Bone marrow (tissue), 2 donors: ENCODE results near the gene ATF4.
A peak's percentile ranks its signal among the peaks of the same experiment; 100 is the strongest.

Experiments
- DNase-seq, 2 donors: peaks; one replicate each; lab custom pipeline; 2025; lab: John Stamatoyannopoulos, UW

Gene ATF4

GRCh38 chr22:39528681-39529486 lies 8.5 kb downstream of the ATF4 start:
- peak; percentile 62 to 83 for DNase-seq

DNA sequence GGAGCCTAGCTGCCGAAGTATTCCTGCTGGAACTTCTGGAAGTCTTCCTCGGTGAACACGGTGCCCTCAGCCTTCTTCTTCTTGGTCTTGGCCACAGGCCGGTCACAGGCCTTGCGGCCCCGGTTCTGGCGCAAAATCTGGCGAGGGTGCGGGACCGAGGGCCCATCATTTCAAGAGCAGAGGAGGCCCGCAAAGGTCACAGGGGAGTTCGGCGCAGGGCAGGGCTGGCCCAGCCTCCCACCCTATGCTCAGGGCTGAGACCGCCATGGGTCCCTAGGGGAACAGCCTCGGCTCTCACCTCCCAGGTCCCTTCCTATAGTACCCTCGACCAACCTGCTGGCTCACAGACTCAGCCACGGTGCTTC lies 9.1 kb downstream of the ATF4 start:
- DNase-seq = no peak

GRCh38 chr22:39530116-39530515 lies 9.8 kb downstream of the ATF4 start:
- no peak for DNase-seq

GRCh38 chr22:39530692-39531331 lies 10.4 kb downstream of the ATF4 start:
- DNase-seq = peak in 1 of 2 donors; percentile 22

GRCh38 chr22:39532215-39533073 lies 12.1 kb downstream of the ATF4 start, which contains the start of gene RPS19BP1:
RPS19BP1 (minus strand) TSS chr22:39532748; CDS start chr22:39532738, 10 bp downstream.
- DNase-seq = peak; percentile 69 to 100

DNA sequence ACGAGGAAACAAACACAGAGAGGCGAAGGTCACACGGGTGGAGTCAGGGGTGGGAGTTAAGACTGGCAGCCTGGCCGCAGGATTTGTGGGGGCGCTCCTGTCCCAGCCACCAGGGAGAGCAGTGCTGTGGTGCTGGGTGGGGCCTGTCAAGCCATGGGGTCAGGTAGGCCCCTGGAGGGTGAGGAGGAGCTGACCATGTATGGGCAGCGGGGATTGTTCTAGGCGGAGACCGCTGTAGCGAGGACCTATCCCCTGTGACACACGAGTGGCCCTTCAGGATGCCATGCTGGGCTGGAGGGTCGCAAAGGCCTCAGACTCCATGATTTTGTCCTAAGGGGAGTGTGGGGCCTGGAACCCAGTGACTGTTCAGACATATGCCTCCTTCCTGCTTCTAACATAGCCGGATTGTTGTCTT lies 13.7 kb downstream of the ATF4 start:
- DNase-seq = no peak

DNA sequence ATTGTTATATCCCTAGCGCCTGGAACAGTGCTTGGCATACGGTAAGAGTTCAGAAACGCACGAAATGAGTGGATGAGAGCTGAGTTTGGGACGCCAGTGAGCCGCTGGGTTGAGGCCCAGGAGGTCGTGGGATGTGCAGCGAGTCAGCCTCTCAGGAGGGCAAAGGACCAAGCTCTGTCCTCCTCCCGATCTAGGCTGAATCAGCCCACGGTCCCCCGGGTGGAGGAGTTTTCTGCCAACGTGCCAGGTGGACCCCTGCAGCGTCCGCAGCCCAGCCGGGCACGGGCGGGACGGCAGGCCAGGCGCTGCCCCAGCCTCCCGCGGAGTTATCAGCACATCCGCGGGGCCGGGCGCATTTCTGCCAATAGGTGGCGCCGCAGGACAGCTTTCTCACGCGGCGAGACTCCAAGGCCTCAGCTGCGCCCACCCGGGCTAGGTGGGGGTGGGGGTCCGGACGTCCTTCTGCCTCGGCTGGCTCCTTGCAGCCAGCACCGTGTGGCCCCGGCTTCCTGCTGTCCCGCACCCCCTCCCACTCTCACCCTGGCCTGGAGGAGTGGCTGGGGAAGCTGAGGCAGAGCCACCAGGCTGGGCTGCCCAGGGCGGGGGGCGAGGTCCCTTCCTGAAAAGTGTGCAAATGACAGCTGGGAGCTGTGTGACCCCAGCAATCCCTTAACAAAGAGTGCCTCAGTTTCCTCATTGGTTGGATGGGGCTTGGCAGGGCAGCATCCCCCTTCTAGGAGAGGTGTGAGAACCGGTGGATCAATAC lies 14.4 kb downstream of the ATF4 start:
- DNase-seq = peak; percentile 27 to 29

DNA sequence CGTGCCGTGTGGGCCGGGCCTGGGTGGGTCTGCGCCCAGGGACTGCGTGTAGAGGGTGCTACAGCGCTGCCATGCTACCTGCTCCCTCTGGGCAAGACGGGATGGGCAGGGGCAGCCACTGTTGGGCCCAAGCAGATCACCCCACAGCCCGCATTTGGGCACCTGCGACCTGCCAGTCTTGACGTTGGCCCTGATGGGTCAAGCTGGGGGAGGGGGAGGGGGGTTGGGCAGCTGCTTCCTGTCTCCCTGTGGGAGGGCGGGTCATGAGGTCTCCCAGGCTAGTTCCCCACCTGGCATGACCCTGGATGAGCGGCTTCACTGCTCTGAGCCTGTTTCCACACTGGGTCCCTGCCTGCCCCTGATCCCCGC lies 15.0 kb downstream of the ATF4 start:
- no peak for DNase-seq

DNA sequence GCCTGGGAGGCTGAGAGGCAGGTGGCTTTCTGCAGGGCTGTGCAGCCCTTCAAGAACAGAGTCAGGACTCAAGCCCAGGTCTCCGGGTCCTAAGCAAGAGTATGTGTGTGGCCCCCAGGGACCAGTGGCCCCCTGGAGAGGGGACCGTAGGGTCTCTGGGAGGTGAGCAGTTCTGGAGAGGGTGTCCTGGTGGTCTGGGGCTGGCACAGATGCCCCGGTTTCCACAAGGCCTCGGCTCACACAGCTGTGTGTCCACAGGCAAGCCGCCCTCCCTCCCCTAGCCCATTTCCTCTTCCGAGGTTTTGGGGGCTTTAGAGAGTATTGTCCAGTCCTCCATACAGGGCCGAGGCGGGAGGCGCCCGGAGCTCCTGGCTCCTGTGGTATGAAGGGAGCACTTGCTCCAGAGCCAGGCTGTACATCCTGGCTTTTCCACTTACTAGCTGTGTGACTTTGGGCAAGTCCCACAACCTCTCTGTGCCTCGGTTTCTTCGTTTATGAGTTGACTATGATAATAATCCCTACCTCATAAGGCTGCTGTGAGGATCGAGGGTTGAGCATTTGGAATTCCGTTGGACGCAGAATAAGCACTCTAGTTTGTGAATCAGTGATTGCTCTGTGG lies 15.6 kb downstream of the ATF4 start:
- DNase-seq = no peak

DNA sequence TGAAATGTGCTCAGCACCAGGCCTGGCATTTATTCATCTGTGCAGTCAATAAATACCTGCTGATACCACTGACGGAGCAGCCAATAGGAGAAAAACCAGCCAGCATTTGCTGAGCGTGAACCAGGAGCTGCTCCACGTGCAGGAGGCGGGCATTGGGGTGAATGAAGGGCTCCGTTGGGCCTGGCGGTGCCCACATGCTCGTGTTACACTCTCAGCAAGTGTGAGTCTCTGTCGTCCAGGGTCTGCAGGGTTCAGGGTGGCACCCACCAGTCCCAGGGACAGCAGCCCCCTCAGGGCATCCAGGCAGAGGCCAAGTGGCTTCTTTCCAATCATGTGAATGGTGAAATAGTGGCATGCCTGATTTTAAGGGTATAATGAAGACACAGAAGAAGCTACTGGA lies 16.3 kb downstream of the ATF4 start:
- DNase-seq = no peak

DNA sequence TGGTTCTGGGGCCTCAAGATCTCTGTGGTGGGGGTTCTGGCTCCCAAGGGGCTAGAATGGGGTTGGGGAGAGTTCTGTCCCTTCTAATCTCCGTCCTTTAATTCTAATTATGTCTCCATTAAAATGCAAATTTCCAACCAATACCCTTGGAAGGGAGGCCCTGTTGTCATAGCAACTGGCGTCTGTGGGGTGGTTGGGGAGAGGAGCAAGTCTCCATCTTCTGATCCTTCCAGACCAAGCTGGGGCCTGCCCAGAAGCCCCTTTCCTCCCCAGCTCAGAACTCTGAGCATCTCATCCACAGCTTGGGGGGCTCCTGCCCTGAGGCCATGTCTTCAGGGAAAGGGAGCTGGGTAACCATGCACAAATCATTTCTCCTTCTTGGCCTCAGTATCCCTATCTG lies 17.6 kb downstream of the ATF4 start:
- no peak for DNase-seq

- peak in 1 of 2 donors; percentile 71 for DNase-seq
These were observed 22.7 kb downstream of the ATF4 start for GRCh38 chr22:39543095-39543494.

- peak; percentile 6 to 27 for DNase-seq
These were observed 25.3 kb downstream of the ATF4 start for GRCh38 chr22:39545386-39546365.

DNA sequence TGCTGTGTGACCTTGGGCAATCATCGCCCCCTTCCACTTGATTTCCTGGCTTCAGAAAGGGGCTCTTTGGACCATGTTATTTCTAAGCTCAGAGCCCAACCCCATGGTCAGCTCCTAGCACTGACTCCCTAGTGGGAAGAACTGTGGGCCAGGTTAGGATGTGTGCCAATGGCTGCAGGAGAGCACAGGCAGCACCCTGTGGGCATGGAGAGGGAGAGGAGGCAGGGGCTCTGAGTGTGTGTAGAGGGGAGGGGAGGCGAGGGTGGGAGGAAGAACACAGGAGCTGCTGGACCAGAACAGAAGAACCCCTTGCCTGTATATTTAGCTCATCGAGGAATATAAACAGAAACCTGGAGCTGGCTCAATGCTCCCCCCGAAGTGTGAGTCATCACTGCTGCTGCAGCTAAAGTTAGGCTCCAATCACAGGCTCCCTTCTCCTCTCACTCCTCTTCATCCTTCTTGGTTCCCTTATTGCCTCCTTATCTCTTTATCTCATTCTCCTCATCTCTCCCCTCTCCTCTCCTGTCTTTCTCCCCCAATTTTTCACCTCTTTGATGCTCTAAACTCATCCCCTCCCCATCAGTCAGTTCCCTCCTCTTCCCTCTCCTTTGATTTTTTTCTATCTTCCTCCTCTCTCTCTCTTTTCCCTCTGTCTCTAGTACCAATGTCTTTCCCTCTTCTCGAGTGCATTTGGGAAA lies 26.7 kb downstream of the ATF4 start:
- DNase-seq = peak in 1 of 2 donors; percentile 50

- no peak for DNase-seq
These were observed 27.2 kb downstream of the ATF4 start for GRCh38 chr22:39547587-39547947.

GRCh38 chr22:39553429-39553828 lies 33.1 kb downstream of the ATF4 start:
- DNase-seq = no peak

- no peak for DNase-seq
These were observed 33.8 kb downstream of the ATF4 start for GRCh38 chr22:39554151-39554550.

GRCh38 chr22:39556970-39557841 lies 36.8 kb downstream of the ATF4 start:
- no peak for DNase-seq
